GM12892 (cell line): ENCODE data around the gene PHF21B.

Source experiments
- POLR2A ChIP-seq: IDR thresholded peaks from 2 replicates; pipeline ENCODE4 v1.6.1; 2011; ENCODE audit warnings: low read depth, low read length, control low read depth
- POLR2AphosphoS5 ChIP-seq: IDR thresholded peaks from 2 replicates; pipeline ENCODE4 v1.6.1; 2011; ENCODE audit warnings: low read depth, low read length, control low read depth
- TAF1 ChIP-seq: IDR thresholded peaks from 2 replicates; pipeline ENCODE4 v1.6.1; 2011; ENCODE audit warnings: low read depth, mild to moderate bottlenecking, control low read depth, low read length, borderline replicate concordance

GRCh38 chr22:44837481-44837880, 172.3 kb downstream of the PHF21B start:
- TF ChIP-seq POLR2A (no peak), TAF1 (no peak), POLR2AphosphoS5 (no peak)
